K562 (cell line): ENCODE data around the gene MRPL4. TPM values are rescaled to one million over a fixed set of nuclear protein-coding genes. Genes with fewer than 3 reads are reported as not detected.

ENCODE experiments used
- ATF4 ChIP-seq: fragments of 450-650 bp; formaldehyde crosslinking; IDR thresholded peaks from 2 replicates; pipeline ENCODE4 v1.4.0; 2022; ENCODE audit warnings: mild to moderate bottlenecking, moderate library complexity
- BACH1 ChIP-seq: fragments of 200-800 bp; sonication (Bioruptor generic); IDR thresholded peaks from 2 replicates; pipeline ENCODE4 v1.6.1; 2016; ENCODE audit warnings: missing genetic modification characterization, missing compliant biosample characterization
- CXXC5 ChIP-seq: fragments of 250-450 bp; sonication (Bioruptor Pico); IDR thresholded peaks from 2 replicates; pipeline ENCODE4 v1.8.0; 2022; ENCODE audit warnings: inconsistent platforms, mild to moderate bottlenecking, moderate library complexity
- EGR1 ChIP-seq: fragments of 450-650 bp; conservative IDR thresholded peaks from 2 replicates; pipeline ENCODE4 v1.6.1; 2017; ENCODE audit warnings: mild to moderate bottlenecking
- MCM7 ChIP-seq, 2 experiments: fragments of 450-650 bp; IDR thresholded peaks; 2 replicates each; pipeline ENCODE4 v1.6.1; 2016 to 2018
- MYBL2 ChIP-seq, 2 experiments: fragments of 450-650 bp in 1 of 2; sonication (generic) in 1 of 2; formaldehyde crosslinking in 1 of 2; IDR thresholded peaks; 2 replicates each; pipeline versions ENCODE4 v1.6.1 to v1.8.1; 2017 to 2022; ENCODE audit warnings: borderline replicate concordance in 1 of 2, inconsistent platforms in 1 of 2, low read depth in 1 of 2, mild to moderate bottlenecking in 1 of 2, missing genetic modification reagents in 1 of 2, moderate library complexity in 1 of 2
- NCOA6 ChIP-seq: fragments of 450-650 bp; IDR thresholded peaks from 2 replicates; pipeline ENCODE4 v1.6.1; 2017; ENCODE audit warnings: mild to moderate bottlenecking
- NONO ChIP-seq, 2 experiments: fragments of 200-400 bp in 1 of 2; fragments of 450-650 bp in 1 of 2; formaldehyde crosslinking in 1 of 2; IDR thresholded peaks; 2 replicates each; pipeline ENCODE4 v1.6.1; 2017; ENCODE audit warnings: low read depth in 2 of 2, mild to moderate bottlenecking in 2 of 2, moderate library complexity in 2 of 2, low read length in 1 of 2
- SAFB ChIP-seq: fragments of 200-400 bp; formaldehyde crosslinking; IDR thresholded peaks from 2 replicates; pipeline ENCODE4 v1.6.1; 2017; ENCODE audit warnings: low read depth, low read length, borderline replicate concordance
- SMARCB1 ChIP-seq: IDR thresholded peaks from 2 replicates; pipeline ENCODE4 v1.6.1; 2011; ENCODE audit warnings: improper control_type of control experiment, low read depth; ENCODE audit not compliant: insufficient read length
- SP1 ChIP-seq: sonication (generic); formaldehyde crosslinking; IDR thresholded peaks from 2 replicates; pipeline ENCODE4 v1.8.1; 2022; ENCODE audit warnings: mild to moderate bottlenecking, missing genetic modification reagents
- SPI1 ChIP-seq: IDR thresholded peaks from 2 replicates; pipeline ENCODE4 v1.6.1; 2011; ENCODE audit warnings: low read depth, low read length, control low read depth, borderline replicate concordance
- SUPT5H ChIP-seq: fragments of 450-650 bp; IDR thresholded peaks from 2 replicates; pipeline ENCODE4 v1.6.1; 2016
- UBTF ChIP-seq, 2 experiments: IDR thresholded peaks; 2 replicates each; pipeline ENCODE4 v1.6.1; 2012; ENCODE audit warnings: improper control_type of control experiment in 2 of 2, low read depth in 2 of 2, low read length in 2 of 2, borderline replicate concordance in 1 of 2
- ZFP36 ChIP-seq: fragments of 150-350 bp; IDR thresholded peaks from 2 replicates; pipeline ENCODE4 v1.6.1; 2018; ENCODE audit warnings: low read length, low read depth; ENCODE audit not compliant: partially characterized antibody
- ZNF282 ChIP-seq: sonication (generic); formaldehyde crosslinking; IDR thresholded peaks from 2 replicates; pipeline ENCODE4 v1.8.1; 2023; ENCODE audit warnings: missing genetic modification reagents
- ZNF316 ChIP-seq: fragments of 450-650 bp; IDR thresholded peaks from 2 replicates; pipeline ENCODE4 v1.6.1; 2016
- ZNF395 ChIP-seq: fragments of 200-800 bp; sonication (Bioruptor generic); IDR thresholded peaks from 2 replicates; pipeline ENCODE4 v1.6.1; 2017; ENCODE audit warnings: missing genetic modification characterization, missing compliant biosample characterization
- ZNF707 ChIP-seq: fragments of 250-450 bp; sonication (Bioruptor Pico); conservative IDR thresholded peaks from 2 replicates; pipeline ENCODE4 v1.8.0; 2022; ENCODE audit warnings: inconsistent platforms, mild to moderate bottlenecking, moderate library complexity
- ZNF780A ChIP-seq: fragments of 250-450 bp; sonication (Bioruptor Pico); IDR thresholded peaks from 2 replicates; pipeline ENCODE4 v1.5.0; 2021; ENCODE audit warnings: mild to moderate bottlenecking
- polyA plus RNA-seq, 8 experiments: library from polyadenylated mRNA; depleted of rRNA in 4 of 8; stranded (reverse) in 5 of 8; unstranded in 3 of 8; fragments of >200 nt; fragmentation: Nextera tagmentation in 2 of 8; fragmentation: Illumina TruSeq in 1 of 8; extraction: Ambion mirVana in 2 of 8; extraction: Trizol in 1 of 8; gene quantifications; 2 replicates each; pipeline versions ENCODE4 v1.2.1 to v1.2.3, GENCODE V29; 2011 to 2014; ENCODE audit warnings: inconsistent platforms in 1 of 8, missing spikeins in 1 of 8
- total RNA-seq, 7 experiments: library from RNA; depleted of rRNA in 6 of 7; stranded (reverse); fragments of >200 nt in 6 of 7; fragmentation: Illumina TruSeq in 2 of 7; extraction: Trizol in 2 of 7; gene quantifications; 2 replicates each; pipeline versions ENCODE4 v1.2.1 to v1.2.3, GENCODE V29; 2011 to 2021; ENCODE audit warnings: low replicate concordance in 1 of 7
- TF ChIP-seq, protein P1 (sequence below), 2 experiments: fragments of 250-450 bp in 1 of 2; fragments of 450-650 bp in 1 of 2; sonication (Bioruptor Pico) in 1 of 2; IDR thresholded peaks; 2 replicates each; pipeline versions ENCODE4 v1.6.1 to v1.8.0; 2016 to 2021; ENCODE audit warnings: mild to moderate bottlenecking in 2 of 2, moderate library complexity in 2 of 2, missing compliant biosample characterization in 1 of 2, missing genetic modification characterization in 1 of 2
- TF ChIP-seq, protein P2 (sequence below): sonication (generic); formaldehyde crosslinking; IDR thresholded peaks from 2 replicates; pipeline ENCODE4 v1.5.0; 2020; ENCODE audit warnings: missing genetic modification reagents

MRPL4 gene
- total and polyA plus RNA-seq, 9 of the 15 experiments (the other 6 are each of a cell fraction or from before 2014, with no cell fraction given) = 1.4 to 239 (median 64.9) TPM

- TF ChIP-seq SUPT5H (peak; percentile 57), MCM7 (IDR thresholded peaks at IDR 0.05) (no peak), UBTF (IDR thresholded peaks at IDR 0.05; ENCODE audit: borderline replicate concordance in 1 of 2, low read depth in 2 of 2, low read length in 2 of 2) (peak in 1 of 2 experiments; percentile 79; a peak in 1 of 4 replicates), NCOA6 (no peak), ZNF780A (CRISPR knock-in tag) (no peak), CXXC5 (CRISPR knock-in tag) (peak; percentile 35; the same call in 1 of the 2 replicates), ZNF395 (CRISPR knock-in tag) (0 out of 2 replicates have a peak, but pooled peaks have one; percentile 73), ZNF707 (no peak), SPI1 (no peak), NONO (IDR thresholded peaks at IDR 0.05; ENCODE audit: low read depth in 2 of 2, low read length in 1 of 2) (peak in 1 of 2 experiments; percentile 53; a peak in 2 of 4 replicates), ZNF282 (CRISPR knock-in tag) (no peak), ATF4 (CRISPR knock-in tag) (no peak), SP1 (CRISPR knock-in tag) (no peak; the same call in 1 of the 2 replicates), MYBL2 (IDR thresholded peaks at IDR 0.05; ENCODE audit: low read depth) (no peak), MYBL2 (CRISPR knock-in tag; IDR thresholded peaks at IDR 0.05; ENCODE audit: borderline replicate concordance) (no peak), ZNF316 (no peak), SMARCB1 (no peak), ZFP36 (no peak), SAFB (0 out of 2 replicates have a peak, but pooled peaks have one; percentile 33), BACH1 (tag) (no peak), EGR1 (peak; percentile 15)
- TF ChIP-seq, protein P1, sequence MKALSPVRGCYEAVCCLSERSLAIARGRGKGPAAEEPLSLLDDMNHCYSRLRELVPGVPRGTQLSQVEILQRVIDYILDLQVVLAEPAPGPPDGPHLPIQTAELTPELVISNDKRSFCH (CRISPR knock-in tag; IDR thresholded peaks at IDR 0.05) = no peak
- TF ChIP-seq, protein P1 (tag; IDR thresholded peaks at IDR 0.05) = no peak
- TF ChIP-seq, protein P2, sequence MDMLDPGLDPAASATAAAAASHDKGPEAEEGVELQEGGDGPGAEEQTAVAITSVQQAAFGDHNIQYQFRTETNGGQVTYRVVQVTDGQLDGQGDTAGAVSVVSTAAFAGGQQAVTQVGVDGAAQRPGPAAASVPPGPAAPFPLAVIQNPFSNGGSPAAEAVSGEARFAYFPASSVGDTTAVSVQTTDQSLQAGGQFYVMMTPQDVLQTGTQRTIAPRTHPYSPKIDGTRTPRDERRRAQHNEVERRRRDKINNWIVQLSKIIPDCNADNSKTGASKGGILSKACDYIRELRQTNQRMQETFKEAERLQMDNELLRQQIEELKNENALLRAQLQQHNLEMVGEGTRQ (CRISPR knock-in tag) = no peak
These were observed 21.0 kb upstream of the MRPL4 start, which contains the start of gene S1PR2 (continued) for GRCh38 chr19:10230861-10231611.
